ENCODE measurements around the gene CAPZB. TPM values are rescaled to one million over a fixed set of nuclear protein-coding genes. Genes with fewer than 3 reads are reported as not detected.

CAPZB gene
- total and polyA plus RNA-seq, 2 of the 4 experiments (the other 2 are of a cell fraction): 216 to 304 TPM

DNA sequence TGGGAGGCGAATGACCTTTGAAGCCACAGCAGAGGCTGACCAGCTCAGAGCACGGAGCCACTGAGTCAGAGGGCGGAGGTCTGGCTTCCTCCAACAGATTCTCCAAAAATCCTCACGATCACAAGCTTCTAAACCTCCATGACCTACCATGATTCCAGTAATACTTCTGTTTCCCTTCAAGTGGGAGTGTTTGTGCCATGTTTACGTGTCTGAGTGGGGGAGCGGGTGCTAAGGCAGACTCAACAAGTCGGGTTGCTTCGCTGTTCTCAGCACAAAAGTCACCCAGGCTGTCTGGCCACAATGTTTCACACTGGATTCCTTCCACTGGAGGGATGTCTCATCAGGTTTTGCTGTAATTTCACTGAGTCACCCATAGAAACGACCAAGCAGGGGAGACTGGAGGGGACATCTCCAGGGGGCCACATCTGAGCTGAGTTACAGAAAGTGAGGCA lies 87.0 kb downstream of the CAPZB start (continued):
- peak; percentile 60 for TF ChIP-seq SMC3 (IDR thresholded peaks at IDR 0.05; ENCODE audit: low read depth, low read length)

DNA sequence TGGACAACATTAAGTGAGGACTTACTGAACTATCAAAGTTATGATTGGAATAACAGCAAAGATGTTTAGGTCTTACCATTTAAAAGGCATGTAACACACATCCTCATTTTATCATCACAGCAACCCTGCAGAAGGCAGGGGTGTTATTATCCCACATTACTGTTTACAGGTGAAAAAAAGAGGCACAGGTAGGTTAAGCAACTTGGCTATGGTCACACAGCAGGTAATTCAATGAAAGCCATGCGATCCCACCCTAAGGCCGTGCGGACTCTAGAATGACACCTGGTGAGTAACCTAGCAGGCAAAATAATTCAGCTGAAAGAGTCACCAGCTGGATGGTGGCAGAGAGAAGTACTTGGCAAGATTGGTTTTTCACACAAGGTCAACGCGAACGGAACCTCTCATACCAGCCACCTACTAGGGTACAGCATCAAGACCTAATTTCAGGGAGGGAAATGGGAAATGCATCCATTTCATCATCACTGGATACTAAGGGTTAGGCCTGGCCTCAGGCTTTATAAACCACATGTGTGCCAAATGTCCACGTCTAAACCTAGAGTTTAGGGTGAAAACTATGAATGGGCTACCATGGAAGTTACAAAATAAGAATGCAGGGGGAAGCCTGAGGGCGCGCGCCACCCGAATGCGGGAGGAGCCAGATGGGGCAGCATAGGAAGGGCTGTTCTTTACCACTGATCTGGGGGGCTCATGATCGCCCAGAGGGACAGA lies 88.0 kb downstream of the CAPZB start:
- Histone ChIP-seq H3K56ac (ENCODE audit: extremely low read depth, insufficient read depth, low read length) (no peak overlapping the region), H2BK120ac (ENCODE audit: low read depth, low read length) (peak overlapping the region; percentile 69), H3K4me2 (ENCODE audit: low read depth, low read length) (no peak overlapping the region), H3K27me3 (ENCODE audit: control insufficient read depth, insufficient read depth, low read length) (no peaks in the 10 kb centered on the region), H3K9ac (ENCODE audit: low read depth, low read length) (no peak overlapping the region), H3K36me3 (ENCODE audit: control insufficient read depth, insufficient read depth, low read length) (peaks cover 7% of the 10 kb centered on the region; the same call in 1 of the 2 replicates), H3K4me1 (ENCODE audit: control insufficient read depth, insufficient read depth, low read length) (peaks cover 44% of the 10 kb centered on the region), H3K9me1 (ENCODE audit: insufficient read depth, low read length) (peaks cover 52% of the 10 kb centered on the region), H3K79me1 (ENCODE audit: low read depth in 1 of 2, low read length in 2 of 2) (peaks cover 62 to 93% of the 10 kb centered on the region in 2 experiments), H3K4me3 (ENCODE audit: insufficient read depth, low read depth, low read length) (no peak overlapping the region), H4K20me1 (ENCODE audit: insufficient read depth, low read length) (peaks cover 97% of the 10 kb centered on the region), H4K8ac (ENCODE audit: low read depth in 2 of 2, low read length in 2 of 2) (peak overlapping the region in 1 of 2 experiments; percentile 70; a peak in 2 of 4 replicates), H4K5ac (ENCODE audit: low read depth, low read length) (peak overlapping the region; percentile 19; the same call in 1 of the 2 replicates), H3K14ac (replicated peaks; ENCODE audit: low read depth, low read length) (no peak overlapping the region; the same call in 1 of the 2 replicates), H2BK5ac (ENCODE audit: low read depth, low read length, poor library complexity, severe bottlenecking) (peak overlapping the region; percentile 85), H4K91ac (ENCODE audit: insufficient read depth, low read depth, low read length) (peak overlapping the region; percentile 85), H2BK20ac (ENCODE audit: low read depth, low read length) (peak overlapping the region; percentile 53), H3K27ac (ENCODE audit: insufficient read depth, low read length) (peak overlapping the region; percentile 56; the same call in 1 of the 2 replicates), H3K18ac (ENCODE audit: low read depth, low read length) (peak overlapping the region; percentile 42), H3K23ac (ENCODE audit: low read depth, low read length) (no peak overlapping the region), H3K4ac (ENCODE audit: low read depth, low read length) (peak overlapping the region; percentile 76), H3K9me3 (ENCODE audit: control insufficient read depth, insufficient read depth, low read length) (no peaks in the 10 kb centered on the region), H2AK9ac (replicated peaks; ENCODE audit: low read depth, low read length, poor library complexity) (no peak overlapping the region), H2AK5ac (ENCODE audit: low read depth, low read length) (peak overlapping the region; percentile 92), H2AFZ (replicated peaks; ENCODE audit: low read length, poor library complexity) (no peak overlapping the region), H2BK15ac (ENCODE audit: low read depth, low read length) (peak overlapping the region; percentile 36; the same call in 2 of the 3 replicates)
- ATAC-seq (ENCODE audit: low read depth): no peak
- ChIA-PET POLR2A (ENCODE audit: unreplicated experiment) (no interaction called here), CTCF (interaction anchor here (0.6 to 2.2 kb wide), 7 partner anchors 12 to 182 kb away, joined by 3 to 9 read pairs (median 3); no protein-coding TSS in a partner anchor)
- WGBS, 2 experiments (ENCODE audit: extremely low coverage in 2 of 2, insufficient read length in 1 of 2): 100% methylated on average over 6 of the region's 13 CpGs; no CpG with 5 or more reads in 1 of the 2 experiments
- intact Hi-C loops (cut with micrococcal nuclease): loop anchor here (5.0 kb wide), 1 partner anchor 200 kb away; a partner anchor contains a TSS
- TF ChIP-seq, protein P1, sequence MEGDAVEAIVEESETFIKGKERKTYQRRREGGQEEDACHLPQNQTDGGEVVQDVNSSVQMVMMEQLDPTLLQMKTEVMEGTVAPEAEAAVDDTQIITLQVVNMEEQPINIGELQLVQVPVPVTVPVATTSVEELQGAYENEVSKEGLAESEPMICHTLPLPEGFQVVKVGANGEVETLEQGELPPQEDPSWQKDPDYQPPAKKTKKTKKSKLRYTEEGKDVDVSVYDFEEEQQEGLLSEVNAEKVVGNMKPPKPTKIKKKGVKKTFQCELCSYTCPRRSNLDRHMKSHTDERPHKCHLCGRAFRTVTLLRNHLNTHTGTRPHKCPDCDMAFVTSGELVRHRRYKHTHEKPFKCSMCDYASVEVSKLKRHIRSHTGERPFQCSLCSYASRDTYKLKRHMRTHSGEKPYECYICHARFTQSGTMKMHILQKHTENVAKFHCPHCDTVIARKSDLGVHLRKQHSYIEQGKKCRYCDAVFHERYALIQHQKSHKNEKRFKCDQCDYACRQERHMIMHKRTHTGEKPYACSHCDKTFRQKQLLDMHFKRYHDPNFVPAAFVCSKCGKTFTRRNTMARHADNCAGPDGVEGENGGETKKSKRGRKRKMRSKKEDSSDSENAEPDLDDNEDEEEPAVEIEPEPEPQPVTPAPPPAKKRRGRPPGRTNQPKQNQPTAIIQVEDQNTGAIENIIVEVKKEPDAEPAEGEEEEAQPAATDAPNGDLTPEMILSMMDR (conservative IDR thresholded peaks at IDR 0.05; ENCODE audit: low read depth, low read length): no peak
- TF ChIP-seq NFE2L2 (IDR thresholded peaks at IDR 0.05; ENCODE audit: low read depth, low read length) (no peak), SMC3 (IDR thresholded peaks at IDR 0.05; ENCODE audit: low read depth, low read length) (no peak), MXI1 (IDR thresholded peaks at IDR 0.05; ENCODE audit: borderline replicate concordance, low read depth, low read length) (no peak), RFX5 (IDR thresholded peaks at IDR 0.05; ENCODE audit: low read depth, low read length) (no peak), MAZ (IDR thresholded peaks at IDR 0.05; ENCODE audit: borderline replicate concordance, low read depth, low read length) (no peak)
- in situ Hi-C loops (cut with MboI; ENCODE audit: low sequenced_read_pairs): no loop called here
- dilution Hi-C loops (cut with HindIII; ENCODE audit: low sequenced_read_pairs, unreplicated experiment): no loop called here
- DNase-seq: no peak
- BruUV-seq (replicated peaks): no TSS peak
